H9 (cell line): ENCODE results near the gene NMUR1. TPM values are rescaled to one million over a fixed set of nuclear protein-coding genes. Genes with fewer than 3 reads are reported as not detected.
A peak's percentile ranks its signal among the peaks of the same experiment; 100 is the strongest.

Experiments used
- DNase-seq: peaks from one replicate; pipeline ENCODE4 v3.0.0-alpha.2; 2017
- H2AFZ ChIP-seq: one replicate; pipeline ENCODE4 v1.6.1; 2013; ENCODE audit warnings: mild to moderate bottlenecking, low read length, control low read depth, moderate library complexity
- H2AK5ac ChIP-seq: 2 replicates; pipeline ENCODE4 v1.6.1; 2013; ENCODE audit warnings: low read length, control low read depth, mixed read lengths; ENCODE audit not compliant: insufficient read length
- H2BK120ac ChIP-seq: one replicate; pipeline ENCODE4 v1.6.1; 2013; ENCODE audit warnings: low read depth, mild to moderate bottlenecking, low read length, control low read depth, inconsistent platforms; ENCODE audit not compliant: poor library complexity, severe bottlenecking
- H2BK12ac ChIP-seq: 2 replicates; pipeline ENCODE4 v1.6.1; 2013; ENCODE audit warnings: low read length, control low read depth, mixed read lengths, low read depth; ENCODE audit not compliant: insufficient read length
- H2BK15ac ChIP-seq: 2 replicates; pipeline ENCODE4 v1.6.1; 2013; ENCODE audit warnings: low read depth, low read length, control low read depth
- H2BK20ac ChIP-seq: one replicate; pipeline ENCODE4 v1.6.1; 2013; ENCODE audit warnings: low read depth, mild to moderate bottlenecking, low read length, control low read depth, inconsistent platforms; ENCODE audit not compliant: poor library complexity, severe bottlenecking
- H2BK5ac ChIP-seq: 2 replicates; pipeline ENCODE4 v1.6.1; 2013; ENCODE audit warnings: low read length, control low read depth, mixed read lengths; ENCODE audit not compliant: insufficient read length
- H3K14ac ChIP-seq: 2 replicates; pipeline ENCODE4 v1.6.1; 2013; ENCODE audit warnings: low read length, control low read depth; ENCODE audit not compliant: insufficient read depth
- H3K18ac ChIP-seq: 2 replicates; pipeline ENCODE4 v1.6.1; 2013; ENCODE audit warnings: low read depth, mild to moderate bottlenecking, mixed read lengths, low read length, control low read depth; ENCODE audit not compliant: insufficient read length
- H3K23ac ChIP-seq: 2 replicates; pipeline ENCODE4 v1.6.1; 2013; ENCODE audit warnings: low read length, control low read depth, mixed read lengths, low read depth; ENCODE audit not compliant: insufficient read length
- H3K23me2 ChIP-seq: 2 replicates; pipeline ENCODE4 v1.6.1; 2013; ENCODE audit warnings: low read depth, mild to moderate bottlenecking, mixed read lengths, low read length, control low read depth; ENCODE audit not compliant: insufficient read length, poor library complexity, severe bottlenecking
- H3K27ac ChIP-seq: 2 replicates; pipeline ENCODE4 v1.5.1; 2013; ENCODE audit warnings: low read length, control low read depth, mixed read lengths, low read depth; ENCODE audit not compliant: insufficient read length
- H3K27me3 ChIP-seq: 2 replicates; pipeline ENCODE4 v1.6.1; 2013; ENCODE audit warnings: low read length, control low read depth, inconsistent platforms; ENCODE audit not compliant: insufficient read depth
- H3K4ac ChIP-seq: 2 replicates; pipeline ENCODE4 v1.6.1; 2013; ENCODE audit warnings: low read depth, mild to moderate bottlenecking, control low read depth, inconsistent platforms, low read length, moderate library complexity
- H3K4me1 ChIP-seq: 2 replicates; pipeline ENCODE4 v1.6.1; 2013; ENCODE audit warnings: low read length, control low read depth, inconsistent platforms; ENCODE audit not compliant: insufficient read depth
- H3K4me2 ChIP-seq: 2 replicates; pipeline ENCODE4 v1.6.1; 2013; ENCODE audit warnings: low read length, control low read depth, mixed read lengths; ENCODE audit not compliant: insufficient read length, insufficient read depth
- H3K56ac ChIP-seq: 2 replicates; pipeline ENCODE4 v1.6.1; 2013; ENCODE audit warnings: low read depth, mild to moderate bottlenecking, mixed read lengths, low read length, control low read depth; ENCODE audit not compliant: insufficient read length
- H3K79me1 ChIP-seq: 2 replicates; pipeline ENCODE4 v1.6.1; 2013; ENCODE audit warnings: low read depth, mild to moderate bottlenecking, moderate library complexity, low read length, control low read depth, inconsistent platforms; ENCODE audit not compliant: insufficient read depth, poor library complexity, severe bottlenecking
- H3K79me2 ChIP-seq: 2 replicates; pipeline ENCODE4 v1.6.1; 2013; ENCODE audit warnings: low read length, control low read depth, inconsistent platforms; ENCODE audit not compliant: insufficient read depth
- H3K9ac ChIP-seq: 2 replicates; pipeline ENCODE4 v1.6.1; 2013; ENCODE audit warnings: low read length, control low read depth, mixed read lengths; ENCODE audit not compliant: insufficient read length; ENCODE audit errors: extremely low read depth
- H3K9me3 ChIP-seq: one replicate; pipeline ENCODE4 v1.6.1; 2013; ENCODE audit warnings: low read depth, low read length, inconsistent platforms; ENCODE audit not compliant: control insufficient read depth
- H3T11ph ChIP-seq: one replicate; pipeline ENCODE4 v1.6.1; 2013; ENCODE audit warnings: mild to moderate bottlenecking, low read length, control low read depth, inconsistent platforms
- H4K20me1 ChIP-seq: one replicate; pipeline ENCODE4 v1.6.1; 2013; ENCODE audit not compliant: control insufficient read depth, insufficient read length, insufficient read depth
- H4K5ac ChIP-seq: 2 replicates; pipeline ENCODE4 v1.6.1; 2013; ENCODE audit warnings: low read depth, mild to moderate bottlenecking, mixed read lengths, low read length, control low read depth; ENCODE audit not compliant: insufficient read length
- H4K8ac ChIP-seq: replicated peaks from 2 replicates; pipeline ENCODE4 v1.6.1; 2013; ENCODE audit warnings: low read length, control low read depth, mixed read lengths, low read depth; ENCODE audit not compliant: insufficient read length
- H4K91ac ChIP-seq: 2 replicates; pipeline ENCODE4 v1.6.1; 2013; ENCODE audit warnings: low read depth, mild to moderate bottlenecking, moderate library complexity, mixed read lengths, low read length, control low read depth; ENCODE audit not compliant: insufficient read length
- H3K27ac Mint-ChIP-seq, 3 experiments: 2 replicates in 2 of 3; 3 replicates in 1 of 3; pipeline ENCODE4 v1.8.0; 2020 to 2021; ENCODE audit warnings: mixed read lengths in 3 of 3, mild to moderate bottlenecking in 1 of 3, moderate library complexity in 1 of 3
- H3K27me3 Mint-ChIP-seq: 2 replicates; pipeline ENCODE4 v1.8.0; 2021; ENCODE audit warnings: low read depth, mild to moderate bottlenecking, moderate library complexity, mixed read lengths
- H3K36me3 Mint-ChIP-seq, 3 experiments: 2 replicates in 2 of 3; 3 replicates in 1 of 3; pipeline ENCODE4 v1.8.0; 2020 to 2021; ENCODE audit warnings: low read depth in 3 of 3, mixed read lengths in 3 of 3; ENCODE audit not compliant: insufficient read depth in 1 of 3
- H3K4me1 Mint-ChIP-seq, 2 experiments: 2 replicates each; pipeline ENCODE4 v1.8.0; 2020; ENCODE audit warnings: mixed read lengths in 2 of 2
- H3K4me3 Mint-ChIP-seq, 2 experiments: 2 replicates in 1 of 2; 3 replicates in 1 of 2; pipeline ENCODE4 v1.8.0; 2020 to 2021; ENCODE audit warnings: mild to moderate bottlenecking in 2 of 2, mixed read lengths in 2 of 2, moderate library complexity in 1 of 2
- H3K9me3 Mint-ChIP-seq, 2 experiments: 2 replicates in 1 of 2; 3 replicates in 1 of 2; pipeline ENCODE4 v1.8.0; 2020; ENCODE audit warnings: mild to moderate bottlenecking in 2 of 2, mixed read lengths in 2 of 2, moderate library complexity in 1 of 2
- CTCF ChIP-seq: fragments of 200-600 bp; sonication (generic); conservative IDR thresholded peaks from 3 replicates; pipeline ENCODE4 v1.8.0; 2021; ENCODE audit warnings: antibody characterized with exemption, mild to moderate bottlenecking
- WGBS: extraction: QIAGEN DNeasy Blood & Tissue Kit; methylation state at CpG from one replicate; pipeline ENCODE4 v1.1.7; 2013; ENCODE audit warnings: missing lambda C conversion rate, low lambda C conversion rate, mixed read lengths; ENCODE audit not compliant: insufficient read length; ENCODE audit errors: extremely low coverage; 5-methylcytosine and 5-hydroxymethylcytosine counted together
- total RNA-seq: library from RNA; stranded (reverse); gene quantifications from 2 replicates; pipeline ENCODE4 v1.2.1, GENCODE V29; 2021

The NMUR1 gene
- total RNA-seq, 1 experiment from 2014 or later: 0.20 TPM

DNA sequence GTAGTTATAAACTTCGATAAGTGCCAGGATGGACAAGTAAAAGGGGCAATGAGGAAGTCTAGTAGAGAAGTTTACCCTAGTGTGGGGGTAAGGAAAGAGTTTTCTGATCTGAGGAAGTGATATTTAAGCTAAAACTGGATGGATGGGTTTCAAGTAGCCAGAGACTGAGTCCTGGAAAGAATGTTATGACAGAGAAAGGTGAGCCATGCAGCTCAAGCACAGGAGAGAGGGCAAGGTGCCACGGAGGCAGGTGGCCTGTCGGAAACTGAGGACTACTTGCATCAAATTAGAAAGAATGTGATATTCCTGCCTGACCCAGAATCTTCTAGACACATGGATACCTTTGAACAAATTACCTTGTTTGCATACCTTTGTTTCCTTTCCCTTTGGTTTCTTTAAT, 26.5 kb downstream of the NMUR1 start:
- Histone ChIP-seq H2BK5ac (no peak overlapping the region), H4K8ac (no peak overlapping the region), H3K4me1 (no peaks in the 10 kb centered on the region), H2BK12ac (no peak overlapping the region), H3K27ac (no peak overlapping the region), H3K4me2 (no peak overlapping the region), H3K4ac (no peak overlapping the region), H4K91ac (no peak overlapping the region), H2AK5ac (no peak overlapping the region), H3K79me1 (no peaks in the 10 kb centered on the region), H3K23me2 (no peaks in the 10 kb centered on the region), H3K18ac (no peak overlapping the region), H3K56ac (no peak overlapping the region), H3K9ac (no peak overlapping the region), H3K23ac (no peak overlapping the region), H2BK120ac (no peak overlapping the region), H3K27me3 (no peaks in the 10 kb centered on the region), H2BK15ac (no peak overlapping the region), H3K79me2 (no peaks in the 10 kb centered on the region), H2BK20ac (no peak overlapping the region), H2AFZ (no peak overlapping the region), H3K14ac (no peak overlapping the region), H4K5ac (no peak overlapping the region), H3K9me3 (no peaks in the 10 kb centered on the region), H3T11ph (no peak overlapping the region), H4K20me1 (no peaks in the 10 kb centered on the region)
- no peak for TF ChIP-seq CTCF
- H3K4me3 Mint-ChIP-seq: no peak overlapping the region
- no peak for DNase-seq
- no CpG with 5 or more reads among the region's 3 CpGs for WGBS
- H3K9me3 Mint-ChIP-seq: no peaks in the 10 kb centered on the region
- H3K27me3 Mint-ChIP-seq: no peaks in the 10 kb centered on the region
- H3K4me1 Mint-ChIP-seq: no peaks in the 10 kb centered on the region
- H3K27ac Mint-ChIP-seq: 0 out of 7 replicates have a peak overlapping the region, but pooled peaks of 1 of the 3 experiments have one; percentile 2
- peaks cover 7 to 38% (median 23%) of the 10 kb centered on the region in 3 experiments for H3K36me3 Mint-ChIP-seq
